Lower leg skin (tissue), 3 donors: ENCODE results near the gene GJC1.

Source experiments
- POLR2A ChIP-seq, 2 donors: fragments of 450-650 bp; IDR thresholded peaks; one replicate each; pipeline ENCODE4 v1.6.1; 2016 to 2017; ENCODE audit warnings: antibody characterized with exemption in 2 of 2, mild to moderate bottlenecking in 1 of 2, moderate library complexity in 1 of 2
- TF ChIP-seq, protein P1 (sequence below), 3 donors: fragments of 450-650 bp; IDR thresholded peaks; one replicate each; pipeline ENCODE4 v1.5.1; 2016; ENCODE audit warnings: antibody characterized with exemption in 3 of 3, mild to moderate bottlenecking in 3 of 3, moderate library complexity in 2 of 3

DNA sequence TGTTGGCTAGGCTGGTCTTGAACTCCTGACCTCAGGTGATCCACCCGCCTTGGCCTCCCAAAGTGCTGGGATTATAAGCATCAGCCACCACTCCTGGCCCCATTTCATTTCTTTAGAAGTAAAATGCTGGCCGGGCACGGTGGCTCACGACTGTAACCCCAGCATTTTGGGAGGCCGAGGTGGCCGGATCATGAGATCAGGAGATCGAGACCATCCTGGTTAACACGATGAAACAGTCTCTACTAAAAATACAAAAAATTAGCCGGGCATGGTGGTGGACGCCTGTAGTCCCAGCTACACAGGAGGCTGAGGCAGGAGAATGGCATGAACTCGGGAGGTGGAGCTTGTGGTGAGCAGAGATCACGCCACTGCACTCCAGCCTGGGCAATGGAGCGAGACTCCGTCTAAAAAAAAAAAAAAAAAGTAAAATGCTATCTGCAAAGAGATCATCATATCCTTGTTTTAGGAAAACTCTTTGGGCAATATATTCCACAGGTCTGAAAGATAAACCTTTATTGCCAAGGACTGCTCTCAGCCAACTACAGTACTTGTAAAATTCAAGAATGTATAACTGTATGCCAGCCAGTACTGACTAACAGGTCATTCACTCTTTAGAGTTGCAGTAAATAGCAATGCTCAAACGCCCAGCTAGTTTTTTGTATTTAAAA, 3.8 kb downstream of the GJC1 start:
- TF ChIP-seq, protein P1, sequence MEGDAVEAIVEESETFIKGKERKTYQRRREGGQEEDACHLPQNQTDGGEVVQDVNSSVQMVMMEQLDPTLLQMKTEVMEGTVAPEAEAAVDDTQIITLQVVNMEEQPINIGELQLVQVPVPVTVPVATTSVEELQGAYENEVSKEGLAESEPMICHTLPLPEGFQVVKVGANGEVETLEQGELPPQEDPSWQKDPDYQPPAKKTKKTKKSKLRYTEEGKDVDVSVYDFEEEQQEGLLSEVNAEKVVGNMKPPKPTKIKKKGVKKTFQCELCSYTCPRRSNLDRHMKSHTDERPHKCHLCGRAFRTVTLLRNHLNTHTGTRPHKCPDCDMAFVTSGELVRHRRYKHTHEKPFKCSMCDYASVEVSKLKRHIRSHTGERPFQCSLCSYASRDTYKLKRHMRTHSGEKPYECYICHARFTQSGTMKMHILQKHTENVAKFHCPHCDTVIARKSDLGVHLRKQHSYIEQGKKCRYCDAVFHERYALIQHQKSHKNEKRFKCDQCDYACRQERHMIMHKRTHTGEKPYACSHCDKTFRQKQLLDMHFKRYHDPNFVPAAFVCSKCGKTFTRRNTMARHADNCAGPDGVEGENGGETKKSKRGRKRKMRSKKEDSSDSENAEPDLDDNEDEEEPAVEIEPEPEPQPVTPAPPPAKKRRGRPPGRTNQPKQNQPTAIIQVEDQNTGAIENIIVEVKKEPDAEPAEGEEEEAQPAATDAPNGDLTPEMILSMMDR (IDR thresholded peaks at IDR 0.05): no peak
- TF ChIP-seq POLR2A (IDR thresholded peaks at IDR 0.05): no peak
